Astrocyte of the cerebellum (primary cell): Measurements from ENCODE around the gene ZNF668.
A peak's percentile ranks its signal among the peaks of the same experiment; 100 is the strongest.
"Not testable (repeated sequence)": the region's sequence is repeated elsewhere in the genome, so short reads cannot be mapped to it uniquely, and the experiment has no call there.

Source experiments
- DNase-seq: peaks from one replicate; pipeline ENCODE4 v3.0.0-alpha.2; 2011; ENCODE audit warnings: low read depth
- H3K4me3 ChIP-seq: 2 replicates; pipeline ENCODE4 v1.5.1; 2011; ENCODE audit warnings: mild to moderate bottlenecking, low read depth, low read length, moderate library complexity
- in situ Hi-C: cut with HindIII; loops from 2 replicates; pipeline ENCODE4 v1.10.0; 2017; ENCODE audit warnings: low sequenced_read_pairs
- TF ChIP-seq, protein P1 (sequence below): IDR thresholded peaks from 2 replicates; pipeline ENCODE4 v1.5.1; 2012; ENCODE audit warnings: low read length, low read depth, moderate library complexity, mild to moderate bottlenecking; ENCODE audit errors: missing control alignments

The ZNF668 gene

DNA sequence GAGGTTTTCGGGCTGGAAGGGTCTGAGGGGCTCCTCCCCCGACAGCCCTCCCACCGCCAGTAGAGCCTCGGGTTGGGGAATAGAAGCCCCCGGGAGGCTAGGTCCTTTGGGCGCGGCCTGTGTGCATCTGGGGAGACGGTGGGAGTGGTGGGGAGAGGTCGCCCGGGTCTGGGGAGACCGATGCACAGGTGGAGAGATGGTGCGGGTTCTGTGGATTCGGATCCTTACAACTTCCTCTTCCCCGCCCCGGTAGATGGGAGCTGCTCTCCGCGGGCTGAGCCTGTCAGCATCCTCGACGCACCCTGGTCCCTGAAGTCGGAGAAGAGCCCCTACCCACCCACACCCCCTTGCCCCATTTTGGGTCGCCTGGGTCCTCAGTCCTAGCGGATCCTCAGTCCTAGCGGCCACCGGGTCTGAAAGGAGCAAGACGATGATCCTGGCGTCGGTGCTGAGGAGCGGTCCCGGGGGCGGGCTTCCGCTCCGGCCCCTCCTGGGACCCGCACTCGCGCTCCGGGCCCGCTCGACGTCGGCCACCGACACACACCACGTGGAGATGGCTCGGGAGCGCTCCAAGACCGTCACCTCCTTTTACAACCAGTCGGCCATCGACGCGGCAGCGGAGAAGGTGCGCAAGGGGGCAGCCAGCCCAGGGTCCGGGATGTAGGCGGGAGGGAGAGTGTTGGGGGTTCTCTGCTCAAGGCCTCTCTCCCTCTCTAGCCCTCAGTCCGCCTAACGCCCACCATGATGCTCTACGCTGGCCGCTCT is 34.9 kb upstream of the ZNF668 start:
- in situ Hi-C loops: no loop called here
- peak overlapping the region; percentile 98 for H3K4me3 ChIP-seq
- no peak for DNase-seq
- TF ChIP-seq, protein P1, sequence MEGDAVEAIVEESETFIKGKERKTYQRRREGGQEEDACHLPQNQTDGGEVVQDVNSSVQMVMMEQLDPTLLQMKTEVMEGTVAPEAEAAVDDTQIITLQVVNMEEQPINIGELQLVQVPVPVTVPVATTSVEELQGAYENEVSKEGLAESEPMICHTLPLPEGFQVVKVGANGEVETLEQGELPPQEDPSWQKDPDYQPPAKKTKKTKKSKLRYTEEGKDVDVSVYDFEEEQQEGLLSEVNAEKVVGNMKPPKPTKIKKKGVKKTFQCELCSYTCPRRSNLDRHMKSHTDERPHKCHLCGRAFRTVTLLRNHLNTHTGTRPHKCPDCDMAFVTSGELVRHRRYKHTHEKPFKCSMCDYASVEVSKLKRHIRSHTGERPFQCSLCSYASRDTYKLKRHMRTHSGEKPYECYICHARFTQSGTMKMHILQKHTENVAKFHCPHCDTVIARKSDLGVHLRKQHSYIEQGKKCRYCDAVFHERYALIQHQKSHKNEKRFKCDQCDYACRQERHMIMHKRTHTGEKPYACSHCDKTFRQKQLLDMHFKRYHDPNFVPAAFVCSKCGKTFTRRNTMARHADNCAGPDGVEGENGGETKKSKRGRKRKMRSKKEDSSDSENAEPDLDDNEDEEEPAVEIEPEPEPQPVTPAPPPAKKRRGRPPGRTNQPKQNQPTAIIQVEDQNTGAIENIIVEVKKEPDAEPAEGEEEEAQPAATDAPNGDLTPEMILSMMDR: no peak

DNA sequence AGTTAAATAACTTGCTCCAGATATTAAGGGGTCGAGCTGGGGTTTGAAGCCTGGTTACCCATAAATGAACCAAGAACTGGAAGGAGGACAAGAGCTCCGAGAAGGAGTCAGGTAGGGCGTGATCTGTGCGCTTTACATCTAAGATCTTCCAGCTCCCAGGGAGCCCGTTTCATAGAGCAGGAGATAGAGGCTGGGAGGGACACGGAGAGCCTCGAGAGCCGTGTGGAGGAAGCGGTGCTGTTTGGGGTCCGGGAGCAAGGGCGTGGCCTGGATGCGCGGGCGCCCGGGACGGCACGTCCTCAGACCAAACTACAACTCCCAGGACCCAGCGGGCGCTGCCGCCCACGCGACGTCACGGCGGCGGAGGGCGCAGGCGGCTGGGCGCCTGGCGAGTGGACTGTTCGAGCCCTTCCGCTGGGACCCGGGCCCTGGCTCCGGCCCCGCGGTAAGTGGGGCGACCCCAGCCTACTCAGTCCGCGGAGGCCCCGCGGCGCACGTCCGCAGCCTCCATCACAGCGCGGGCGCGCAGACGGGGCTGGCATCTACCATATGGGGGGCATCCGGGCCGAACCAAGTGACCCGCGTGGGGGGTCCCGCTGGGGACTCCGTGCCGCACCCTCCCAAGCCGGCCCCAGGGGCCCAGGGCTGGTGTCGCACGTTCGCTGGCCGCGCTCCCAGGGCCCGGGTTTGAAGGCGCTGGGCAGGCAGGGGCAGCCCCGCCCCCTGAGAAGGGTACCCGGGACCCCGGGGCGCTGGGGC is 34.2 kb upstream of the ZNF668 start, which contains the start of gene BCKDK:
TSS of gene BCKDK (plus strand) at position 352 of the 759 bp plus-strand sequence. CDS start 838 bp downstream, outside the sequence.
- in situ Hi-C loops: no loop called here
- TF ChIP-seq, protein P1: no peak
- H3K4me3 ChIP-seq: peak within 1 kb of the TSS; percentile 98
- DNase-seq: no peak

DNA sequence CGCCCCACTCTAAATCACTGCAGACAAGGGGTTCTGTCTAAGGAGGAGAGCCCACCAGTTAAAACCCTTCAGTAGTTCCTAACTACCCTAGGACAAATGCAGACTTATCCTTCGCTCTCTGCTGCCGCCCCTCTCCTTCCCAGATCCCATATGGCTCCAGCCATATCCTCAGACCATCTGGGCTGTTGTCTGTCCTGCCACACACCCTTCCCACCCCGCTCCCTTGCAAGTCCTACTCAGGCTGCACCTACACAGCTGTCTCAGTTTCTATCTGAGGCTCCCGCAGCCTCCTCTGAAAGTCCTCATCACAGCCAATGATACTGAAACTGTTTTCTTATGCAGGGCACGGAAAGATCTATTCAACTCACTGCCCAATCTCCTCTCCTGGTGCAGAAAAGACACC is 33.4 kb upstream of the ZNF668 start:
- TF ChIP-seq, protein P1: no peak
- no peak for DNase-seq
- in situ Hi-C loops: no loop called here
- peak overlapping the region; percentile 98 for H3K4me3 ChIP-seq

DNA sequence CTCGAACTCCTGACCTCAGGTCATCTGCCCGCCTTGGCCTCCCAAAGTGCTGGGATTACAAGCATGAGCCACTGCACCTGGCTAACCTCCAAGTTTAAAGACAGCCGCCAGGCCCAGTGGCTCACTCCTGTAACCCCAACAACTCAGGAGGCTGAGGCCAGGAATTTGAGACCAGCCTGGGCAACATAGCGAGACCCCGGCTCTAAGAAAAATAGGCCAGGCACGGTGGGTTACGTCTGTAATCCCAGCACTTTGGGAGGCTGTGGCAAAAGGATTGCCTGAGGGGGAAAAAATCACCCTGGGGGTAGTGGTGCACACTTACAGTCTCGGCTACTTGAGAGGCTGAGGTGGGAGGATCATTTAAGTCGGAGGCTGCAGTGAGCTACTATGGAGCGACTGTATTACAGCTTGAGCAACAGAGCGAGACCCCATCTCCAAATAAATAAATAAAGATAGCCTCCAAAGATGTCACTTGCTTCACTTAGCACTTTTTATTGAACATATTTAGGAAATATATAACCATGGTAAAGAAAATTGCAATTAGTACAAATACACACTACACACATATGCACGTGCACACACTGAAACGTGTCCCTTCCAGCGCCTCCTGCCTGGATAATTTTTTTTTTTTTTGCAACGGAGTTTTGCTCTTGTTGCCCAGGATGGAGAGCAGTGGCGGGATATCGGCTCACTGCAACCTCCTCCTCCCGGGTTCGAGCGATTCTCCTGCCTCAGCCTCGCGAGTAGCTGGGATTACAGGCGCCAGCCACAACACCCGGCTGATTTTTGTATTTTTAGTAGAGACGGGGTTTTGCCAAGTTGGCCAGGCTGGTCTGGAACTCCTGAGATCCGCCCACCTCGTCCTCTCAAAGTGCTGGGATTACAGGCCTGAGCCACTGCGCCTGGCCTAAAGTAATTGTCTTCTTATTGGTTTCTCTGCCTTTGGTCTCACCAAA is 32.7 kb upstream of the ZNF668 start:
- DNase-seq: no peak
- in situ Hi-C loops: no loop called here
- TF ChIP-seq, protein P1: no peak
- no peak overlapping the region for H3K4me3 ChIP-seq

DNA sequence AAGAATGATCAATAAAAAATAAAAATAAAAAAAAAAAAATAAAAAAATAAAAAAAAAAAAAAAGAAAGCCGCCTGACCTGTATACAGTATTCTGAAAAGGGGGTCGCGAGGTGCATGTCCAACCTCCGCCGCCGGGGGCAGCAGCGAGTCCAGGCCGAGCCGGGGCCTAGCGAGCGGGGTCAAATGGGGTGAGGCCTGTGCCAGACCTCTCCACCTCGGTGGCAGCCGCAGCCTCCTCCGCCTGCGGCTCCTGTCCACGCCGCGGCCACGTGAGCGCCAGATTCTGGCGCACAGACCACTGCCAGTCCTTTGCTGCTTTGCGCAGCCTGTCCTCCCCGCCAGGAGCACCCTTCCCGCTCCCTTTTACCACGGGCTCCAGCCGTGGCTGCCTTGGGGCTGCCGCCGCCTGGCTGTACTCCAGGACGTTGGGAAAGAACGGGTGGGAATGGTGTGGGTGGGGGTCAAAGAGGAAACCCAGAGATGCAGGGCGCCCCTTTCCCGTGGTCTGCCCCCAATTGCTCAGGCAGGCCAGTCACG is 31.7 kb upstream of the ZNF668 start:
- in situ Hi-C loops: no loop called here
- no peak overlapping the region for H3K4me3 ChIP-seq
- TF ChIP-seq, protein P1: peak; percentile 80
- no peak for DNase-seq

DNA sequence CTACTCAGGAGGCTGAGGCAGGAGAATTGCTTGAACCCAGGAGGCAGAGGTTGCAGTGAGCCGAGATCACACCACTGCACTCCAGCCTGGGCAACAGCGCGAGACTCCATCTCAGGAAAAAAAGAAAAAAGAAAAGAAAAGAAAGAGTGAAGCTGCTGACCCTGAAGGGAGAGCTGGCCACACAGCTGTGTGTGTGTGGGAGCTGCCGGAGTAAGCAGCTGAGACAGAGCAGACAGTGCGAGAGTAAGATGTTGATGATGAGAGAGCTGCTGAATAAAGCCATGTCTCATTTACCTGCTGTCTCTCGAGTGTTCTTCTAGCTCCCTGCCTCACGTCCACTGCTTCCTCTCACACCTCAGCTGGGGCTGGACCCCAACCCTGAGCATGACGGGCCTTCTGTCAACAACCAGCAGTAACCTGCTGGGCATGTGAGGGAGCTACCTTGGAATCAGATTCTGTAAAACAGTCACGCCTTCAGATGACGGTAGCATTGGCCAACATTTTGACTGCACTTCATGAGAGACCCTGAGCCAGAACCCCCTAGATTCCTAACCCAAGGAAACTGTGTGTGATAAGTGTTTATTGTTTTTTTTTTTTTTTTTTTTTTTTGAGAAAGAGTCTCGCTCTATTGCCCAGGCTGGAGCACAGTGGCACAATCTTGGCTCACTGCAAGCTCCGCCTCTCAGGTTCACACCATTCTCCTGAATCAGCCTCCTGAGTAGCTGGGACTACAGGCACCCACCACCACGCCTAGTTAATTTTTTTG is 27.0 kb upstream of the ZNF668 start:
- DNase-seq, in situ Hi-C loops: not testable (repeated sequence)

More for the DNA sequence above, 27.0 kb upstream of the ZNF668 start:
- H3K4me3 ChIP-seq: not testable (repeated sequence)
